Large intestine (tissue), 3 donors: ENCODE results near the gene C6orf136. TPM values are rescaled to one million over a fixed set of nuclear protein-coding genes. Genes with fewer than 3 reads are reported as not detected.

Experiments used
- DNase-seq, 2 donors: peaks; one replicate each; pipeline versions ENCODE4 v3.0.0 to v3.0.0-alpha.2; 2013
- H3K27ac ChIP-seq: one replicate; pipeline ENCODE4 v1.5.1; 2013; ENCODE audit warnings: low read length
- H3K27me3 ChIP-seq: 2 replicates; pipeline ENCODE4 v1.6.1; 2013; ENCODE audit warnings: low read length; ENCODE audit not compliant: control insufficient read depth, insufficient read depth
- H3K36me3 ChIP-seq: 2 replicates; pipeline ENCODE4 v1.6.1; 2013; ENCODE audit warnings: low read length; ENCODE audit not compliant: control insufficient read depth, insufficient read depth
- H3K4me1 ChIP-seq: one replicate; pipeline ENCODE4 v1.6.1; 2013; ENCODE audit warnings: low read length; ENCODE audit not compliant: control insufficient read depth, insufficient read depth
- H3K4me3 ChIP-seq: one replicate; pipeline ENCODE4 v1.5.1; 2013; ENCODE audit warnings: low read length
- H3K9me3 ChIP-seq: one replicate; pipeline ENCODE4 v1.6.1; 2013; ENCODE audit warnings: mild to moderate bottlenecking, low read depth, low read length, moderate library complexity; ENCODE audit not compliant: control insufficient read depth
- WGBS: methylation state at CpG from one replicate; pipeline ENCODE4 v1.1.5; 2013; ENCODE audit warnings: low lambda C conversion rate; ENCODE audit not compliant: insufficient coverage; 5-methylcytosine and 5-hydroxymethylcytosine counted together
- polyA plus RNA-seq: library from polyadenylated mRNA; unstranded; fragments of 120-200 nt; gene quantifications from one replicate; pipeline ENCODE4 v1.2.1, GENCODE V29; 2013

The C6orf136 gene
- polyA plus RNA-seq, 1 donor = 34.7 TPM

GRCh38 chr6:30688569-30688968 lies 41.6 kb downstream of the C6orf136 start:
- Histone ChIP-seq H3K4me3 (no peak overlapping the region), H3K27ac (no peak overlapping the region), H3K27me3 (peaks cover 5% of the 10 kb centered on the region), H3K9me3 (peaks cover 7% of the 10 kb centered on the region), H3K36me3 (no peaks in the 10 kb centered on the region), H3K4me1 (peaks cover 20% of the 10 kb centered on the region)
- DNase-seq = no peak
- WGBS = no CpG with 5 or more reads among the region's 9 CpGs

- DNase-seq = no peak
- Histone ChIP-seq H3K27ac (no peak overlapping the region), H3K4me3 (no peak overlapping the region), H3K36me3 (no peaks in the 10 kb centered on the region), H3K9me3 (peaks cover 7% of the 10 kb centered on the region), H3K4me1 (peaks cover 20% of the 10 kb centered on the region), H3K27me3 (peaks cover 5% of the 10 kb centered on the region)
- WGBS = 55% methylated on average over 2 of the region's 11 CpGs
Measured at GRCh38 chr6:30689022-30689865, 42.3 kb downstream of the C6orf136 start.

- H3K4me3 ChIP-seq = peak overlapping the region; percentile 75
- H3K4me1 ChIP-seq = peaks cover 20% of the 10 kb centered on the region
- no peaks in the 10 kb centered on the region for H3K36me3 ChIP-seq
- H3K27ac ChIP-seq = peak overlapping the region; percentile 80
- WGBS = no CpG with 5 or more reads among the region's 4 CpGs
- H3K27me3 ChIP-seq = peaks cover 5% of the 10 kb centered on the region
- H3K9me3 ChIP-seq = peaks cover 7% of the 10 kb centered on the region
- DNase-seq = no peak
Measured at GRCh38 chr6:30689985-30690384, 43.1 kb downstream of the C6orf136 start.

GRCh38 chr6:30690403-30691207 lies 43.7 kb downstream of the C6orf136 start, which contains the start of gene NRM:
NRM (minus strand) TSS chr6:30690984; CDS start chr6:30690974, 10 bp downstream.
- WGBS = 0% methylated on average over 3 of the region's 40 CpGs
- peaks cover 20% of the 10 kb centered on the region for H3K4me1 ChIP-seq
- H3K9me3 ChIP-seq = peaks cover 7% of the 10 kb centered on the region
- peak within 1 kb of the TSS; percentile 80 for H3K27ac ChIP-seq
- peak within 1 kb of the TSS; percentile 75 for H3K4me3 ChIP-seq
- H3K36me3 ChIP-seq = no peaks in the 10 kb centered on the region
- peak; percentile 83 to 90 for DNase-seq
- peaks cover 3% of the 10 kb centered on the region for H3K27me3 ChIP-seq

- H3K4me3 ChIP-seq = peak overlapping the region; percentile 75
- no peak for DNase-seq
- peaks cover 13% of the 10 kb centered on the region for H3K4me1 ChIP-seq
- WGBS = no CpG with 5 or more reads among the region's 8 CpGs
- no peaks in the 10 kb centered on the region for H3K27me3 ChIP-seq
- no peaks in the 10 kb centered on the region for H3K36me3 ChIP-seq
- H3K27ac ChIP-seq = peak overlapping the region; percentile 31
- H3K9me3 ChIP-seq = peaks cover 4% of the 10 kb centered on the region
Measured at GRCh38 chr6:30691208-30691847, 44.4 kb downstream of the C6orf136 start.

GRCh38 chr6:30696432-30696831 lies 49.5 kb downstream of the C6orf136 start:
- no peak overlapping the region for H3K4me3 ChIP-seq
- no peak overlapping the region for H3K27ac ChIP-seq
- H3K27me3 ChIP-seq = no peaks in the 10 kb centered on the region
- H3K36me3 ChIP-seq = peaks cover 2% of the 10 kb centered on the region
- no peaks in the 10 kb centered on the region for H3K9me3 ChIP-seq
- no peak for DNase-seq
- no CpG with 5 or more reads among the region's 5 CpGs for WGBS
- no peaks in the 10 kb centered on the region for H3K4me1 ChIP-seq

- WGBS = no CpG with 5 or more reads among the region's 4 CpGs
- H3K36me3 ChIP-seq = peaks cover 17% of the 10 kb centered on the region
- H3K4me1 ChIP-seq = no peaks in the 10 kb centered on the region
- peak overlapping the region; percentile 50 for H3K27ac ChIP-seq
- H3K27me3 ChIP-seq = no peaks in the 10 kb centered on the region
- DNase-seq = peak; percentile 69 to 84
- H3K4me3 ChIP-seq = no peak overlapping the region
- H3K9me3 ChIP-seq = no peaks in the 10 kb centered on the region
Measured at GRCh38 chr6:30700340-30700739, 53.4 kb downstream of the C6orf136 start.

Other genes starting within 250 kb of the C6orf136 start
- gene HLA-E, start 157.6 kb upstream of the C6orf136 start, polyA plus RNA-seq = 170 TPM
- gene GNL1, start 90.6 kb upstream of the C6orf136 start, polyA plus RNA-seq = 54.9 TPM
- gene PRR3, start 89.8 kb upstream of the C6orf136 start, polyA plus RNA-seq = 18.5 TPM
- 80.3 TPM for gene ABCF1, start 75.7 kb upstream of the C6orf136 start, polyA plus RNA-seq
- gene PPP1R10, start 29.9 kb upstream of the C6orf136 start, polyA plus RNA-seq = 43.6 TPM
- gene MRPS18B, start 29.3 kb upstream of the C6orf136 start, polyA plus RNA-seq = 46.8 TPM
- gene ATAT1, start 20.3 kb upstream of the C6orf136 start, polyA plus RNA-seq = 36.6 TPM
- gene DHX16, start 25.9 kb downstream of the C6orf136 start, polyA plus RNA-seq = 48.5 TPM
- 23.0 TPM for gene PPP1R18, start 39.5 kb downstream of the C6orf136 start, polyA plus RNA-seq
- gene NRM, start 43.9 kb downstream of the C6orf136 start, polyA plus RNA-seq = 16.5 TPM
- 22.5 TPM for gene MDC1, start 70.1 kb downstream of the C6orf136 start, polyA plus RNA-seq
- gene TUBB, start 73.2 kb downstream of the C6orf136 start, polyA plus RNA-seq = 512 TPM
- 94.5 TPM for gene FLOT1, start 95.6 kb downstream of the C6orf136 start, polyA plus RNA-seq
- 24.7 TPM for gene IER3, start 97.4 kb downstream of the C6orf136 start, polyA plus RNA-seq
- 150 TPM for gene DDR1, start 237.4 kb downstream of the C6orf136 start, polyA plus RNA-seq